ENCODE measurements around the gene LAMB3.

Gene LAMB3

GRCh38 chr1:209661071-209661470 lies 8.8 kb upstream of the LAMB3 start:
- H3K4me3 ChIP-seq (IDR thresholded peaks at IDR 0.05; ENCODE audit: insufficient read depth, low read depth, low read length) = no peak overlapping the region
- H3K4me2 ChIP-seq = no peak overlapping the region
- H3K36me3 ChIP-seq (ENCODE audit: insufficient read depth) = no peaks in the 10 kb centered on the region
- H3K79me2 ChIP-seq (ENCODE audit: insufficient read depth, low read depth) = no peaks in the 10 kb centered on the region
- TF ChIP-seq CTCF (conservative IDR thresholded peaks at IDR 0.05; ENCODE audit: low read depth, low read length) = no peak
- no peaks in the 10 kb centered on the region for H3K4me1 ChIP-seq (ENCODE audit: low read depth, poor library complexity, severe bottlenecking)
- no peak overlapping the region for H3K27ac ChIP-seq
- no peak overlapping the region for H3K9ac ChIP-seq
- no peaks in the 10 kb centered on the region for H3K27me3 ChIP-seq (ENCODE audit: insufficient read depth, low read depth)
- no peaks in the 10 kb centered on the region for H4K20me1 ChIP-seq (ENCODE audit: insufficient read depth)
- H2AFZ ChIP-seq (ENCODE audit: low read depth) = no peak overlapping the region

GRCh38 chr1:209659909-209660308 lies 7.7 kb upstream of the LAMB3 start:
- no peak overlapping the region for H2AFZ ChIP-seq (ENCODE audit: low read depth)
- H3K27me3 ChIP-seq (ENCODE audit: insufficient read depth, low read depth) = no peaks in the 10 kb centered on the region
- H3K9ac ChIP-seq = no peak overlapping the region
- no peaks in the 10 kb centered on the region for H3K36me3 ChIP-seq (ENCODE audit: insufficient read depth)
- H4K20me1 ChIP-seq (ENCODE audit: insufficient read depth) = no peaks in the 10 kb centered on the region
- H3K4me2 ChIP-seq = no peak overlapping the region
- H3K4me1 ChIP-seq (ENCODE audit: low read depth, poor library complexity, severe bottlenecking) = no peaks in the 10 kb centered on the region
- H3K79me2 ChIP-seq (ENCODE audit: insufficient read depth, low read depth) = no peaks in the 10 kb centered on the region
- no peak for TF ChIP-seq CTCF (conservative IDR thresholded peaks at IDR 0.05; ENCODE audit: low read depth, low read length)
- H3K27ac ChIP-seq = no peak overlapping the region
- no peak overlapping the region for H3K4me3 ChIP-seq (IDR thresholded peaks at IDR 0.05; ENCODE audit: insufficient read depth, low read depth, low read length)

- Histone ChIP-seq H3K4me1 (ENCODE audit: low read depth, poor library complexity, severe bottlenecking) (no peaks in the 10 kb centered on the region), H3K36me3 (ENCODE audit: insufficient read depth) (no peaks in the 10 kb centered on the region), H3K9ac (no peak overlapping the region), H2AFZ (ENCODE audit: low read depth) (no peak overlapping the region), H3K4me2 (no peak overlapping the region), H3K27ac (no peak overlapping the region), H4K20me1 (ENCODE audit: insufficient read depth) (no peaks in the 10 kb centered on the region), H3K27me3 (ENCODE audit: insufficient read depth, low read depth) (no peaks in the 10 kb centered on the region), H3K4me3 (IDR thresholded peaks at IDR 0.05; ENCODE audit: insufficient read depth, low read depth, low read length) (no peak overlapping the region), H3K79me2 (ENCODE audit: insufficient read depth, low read depth) (no peaks in the 10 kb centered on the region)
- no peak for TF ChIP-seq CTCF (conservative IDR thresholded peaks at IDR 0.05; ENCODE audit: low read depth, low read length)
Measured at GRCh38 chr1:209657918-209658317, 5.7 kb upstream of the LAMB3 start.

GRCh38 chr1:209657140-209657879 lies 5.1 kb upstream of the LAMB3 start:
- Histone ChIP-seq H3K36me3 (ENCODE audit: insufficient read depth) (no peaks in the 10 kb centered on the region), H3K27ac (no peak overlapping the region), H3K27me3 (ENCODE audit: insufficient read depth, low read depth) (no peaks in the 10 kb centered on the region), H3K79me2 (ENCODE audit: insufficient read depth, low read depth) (no peaks in the 10 kb centered on the region), H4K20me1 (ENCODE audit: insufficient read depth) (no peaks in the 10 kb centered on the region), H3K9ac (no peak overlapping the region), H3K4me1 (ENCODE audit: low read depth, poor library complexity, severe bottlenecking) (no peaks in the 10 kb centered on the region), H3K4me2 (no peak overlapping the region), H2AFZ (ENCODE audit: low read depth) (no peak overlapping the region), H3K4me3 (IDR thresholded peaks at IDR 0.05; ENCODE audit: insufficient read depth, low read depth, low read length) (no peak overlapping the region)
- TF ChIP-seq CTCF (conservative IDR thresholded peaks at IDR 0.05; ENCODE audit: low read depth, low read length) = no peak
